NCI-H187 (cell line): ENCODE data around the gene AOX1.
"Not testable (repeated sequence)": the region's sequence is repeated elsewhere in the genome, so short reads cannot be mapped to it uniquely, and the experiment has no call there.

Source experiments
- DNase-seq, 2 experiments: peaks; one replicate each; lab custom pipeline; 2025; lab: John Stamatoyannopoulos, UW

Gene AOX1

GRCh38 chr2:200602584-200602983 lies 16.8 kb downstream of the AOX1 start:
- no peak for DNase-seq

- DNase-seq: no peak
Observed at GRCh38 chr2:200603972-200604371, 18.2 kb downstream of the AOX1 start.

GRCh38 chr2:200604571-200605255 lies 18.9 kb downstream of the AOX1 start:
- DNase-seq: no peak

- DNase-seq: no peak
Observed at GRCh38 chr2:200608341-200609027, 22.7 kb downstream of the AOX1 start.

GRCh38 chr2:200609028-200609614 lies 23.3 kb downstream of the AOX1 start:
- no peak for DNase-seq

- not testable (repeated sequence) for DNase-seq
Observed at GRCh38 chr2:200610217-200610616, 24.4 kb downstream of the AOX1 start.

- DNase-seq: no peak
Observed at GRCh38 chr2:200613692-200614091, 27.9 kb downstream of the AOX1 start.

- DNase-seq: no peak
Observed at GRCh38 chr2:200614249-200614648, 28.4 kb downstream of the AOX1 start.

GRCh38 chr2:200615247-200615646 lies 29.4 kb downstream of the AOX1 start:
- DNase-seq: no peak

- no peak for DNase-seq
Observed at GRCh38 chr2:200616193-200616592, 30.4 kb downstream of the AOX1 start.

GRCh38 chr2:200616656-200617055 lies 30.8 kb downstream of the AOX1 start:
- no peak for DNase-seq

GRCh38 chr2:200617156-200618053 lies 31.6 kb downstream of the AOX1 start:
- DNase-seq: no peak

- DNase-seq: no peak
Observed at GRCh38 chr2:200618054-200618419, 32.2 kb downstream of the AOX1 start.

- no peak for DNase-seq
Observed at GRCh38 chr2:200618590-200619021, 32.8 kb downstream of the AOX1 start.

- DNase-seq: no peak
Observed at GRCh38 chr2:200619279-200619678, 33.5 kb downstream of the AOX1 start.

GRCh38 chr2:200620606-200621390 lies 35.0 kb downstream of the AOX1 start:
- DNase-seq: no peak

- DNase-seq: no peak
Observed at GRCh38 chr2:200622106-200622505, 36.3 kb downstream of the AOX1 start.

GRCh38 chr2:200624026-200624425 lies 38.2 kb downstream of the AOX1 start:
- DNase-seq: no peak

GRCh38 chr2:200624658-200625057 lies 38.8 kb downstream of the AOX1 start:
- no peak for DNase-seq

GRCh38 chr2:200625282-200625681 lies 39.5 kb downstream of the AOX1 start:
- no peak for DNase-seq

GRCh38 chr2:200625958-200626363 lies 40.1 kb downstream of the AOX1 start:
- DNase-seq: no peak
